GM18861 (cell line): ENCODE measurements around the gene WNT8B.

Experiments
- ATAC-seq: cut with Tn5 transposase; IDR thresholded peaks from one replicate; pipeline ENCODE4 v1.9.1; 2021; ENCODE audit not compliant: unreplicated experiment

Gene WNT8B

DNA sequence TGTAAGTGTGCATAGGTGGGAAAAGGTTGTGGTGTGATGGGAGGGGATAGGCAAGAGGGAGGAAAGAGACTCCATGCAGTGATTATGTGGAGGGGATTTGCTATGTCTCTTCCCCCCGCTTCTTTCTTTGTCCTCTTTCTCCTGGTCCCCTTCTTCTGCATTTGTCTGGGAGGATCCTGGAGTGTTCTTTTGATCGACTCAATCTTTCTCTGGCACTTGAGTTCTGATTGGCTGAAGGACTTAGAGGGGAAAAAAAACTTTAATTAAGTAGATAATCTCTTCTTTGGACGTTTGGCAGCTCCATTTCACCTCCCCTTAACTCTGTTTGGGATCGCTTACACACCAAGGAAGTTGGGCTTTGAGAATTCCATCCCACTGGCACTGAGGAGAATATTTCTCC is at the start of gene WNT8B:
Gene WNT8B (plus strand): TSS at position 301 of the 400 bp plus-strand sequence. CDS start 160 bp downstream, outside the sequence.
- ATAC-seq = no peak

GRCh38 chr10:100413173-100413572 is 49.6 kb upstream of the WNT8B start:
- no peak for ATAC-seq

DNA sequence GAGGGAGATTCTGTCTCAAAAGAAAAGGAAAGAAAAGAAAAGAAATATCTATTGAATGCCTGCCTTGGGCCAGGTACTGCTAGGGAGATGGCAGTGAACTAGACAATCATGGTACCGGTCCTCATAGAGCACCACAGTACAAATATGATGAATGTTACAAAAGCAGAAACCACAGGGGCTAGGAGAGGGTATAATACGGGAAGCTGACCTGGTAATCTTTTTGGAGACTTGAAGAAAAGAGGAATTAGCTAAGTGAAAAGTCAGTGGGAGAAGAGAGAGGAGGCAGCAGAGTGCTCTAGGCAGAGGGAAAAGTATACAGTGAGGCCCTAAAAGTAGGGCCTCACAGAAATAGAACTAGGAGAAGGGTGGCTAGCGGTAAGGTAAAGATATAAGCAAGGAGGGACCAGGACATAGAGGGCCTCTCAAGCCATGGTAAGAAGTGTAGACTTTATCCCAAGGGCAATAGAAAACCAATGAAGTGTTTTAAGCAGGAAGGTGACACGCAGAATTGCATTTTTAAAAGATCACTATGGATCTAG is 42.8 kb upstream of the WNT8B start:
- ATAC-seq = no peak

DNA sequence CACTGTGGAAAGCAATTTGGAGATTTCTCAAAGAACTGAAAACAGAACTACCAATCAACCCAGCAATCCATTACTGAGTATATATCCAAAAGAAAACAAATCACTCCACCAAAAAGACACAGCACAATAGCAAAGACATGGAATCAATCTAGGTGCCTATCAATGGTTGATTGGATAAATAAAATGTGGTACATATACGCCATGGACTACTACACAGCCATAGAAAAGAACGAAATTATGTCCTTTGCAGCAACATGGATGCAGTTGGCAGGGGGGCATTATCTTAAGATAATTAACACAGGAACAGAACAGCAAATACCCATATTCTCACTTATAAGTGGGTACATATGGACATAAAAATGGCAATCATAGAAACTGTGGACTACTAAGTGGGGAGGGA is 35.4 kb upstream of the WNT8B start:
- ATAC-seq = no peak

- no peak for ATAC-seq
Observed at GRCh38 chr10:100433253-100434240, 29.3 kb upstream of the WNT8B start.

GRCh38 chr10:100436255-100436654 is 26.6 kb upstream of the WNT8B start:
- ATAC-seq = no peak

GRCh38 chr10:100438674-100439315 is 24.0 kb upstream of the WNT8B start:
- ATAC-seq = no peak

- no peak for ATAC-seq
Observed at GRCh38 chr10:100442548-100442947, 20.3 kb upstream of the WNT8B start.

- ATAC-seq = no peak
Observed at GRCh38 chr10:100446130-100446761, 16.6 kb upstream of the WNT8B start.

DNA sequence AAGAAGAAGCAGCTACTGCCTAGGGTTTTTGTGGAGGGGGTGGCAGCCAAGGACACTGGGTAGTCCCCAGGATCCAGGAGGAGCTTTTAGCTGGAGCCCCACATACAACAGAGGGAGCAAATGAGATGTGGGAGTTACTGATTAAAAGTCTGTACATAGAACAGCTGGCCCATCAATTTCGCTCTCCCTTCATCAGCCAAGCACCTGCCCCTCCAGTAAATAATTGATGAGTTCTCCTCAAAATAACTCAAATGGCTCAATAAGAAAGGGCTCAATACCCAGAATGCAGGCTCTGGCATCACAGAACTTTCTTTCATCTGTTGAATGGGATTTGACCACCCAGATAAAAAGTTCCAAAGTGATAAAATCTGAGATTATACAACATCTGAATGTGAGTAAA is 15.1 kb upstream of the WNT8B start:
- no peak for ATAC-seq

GRCh38 chr10:100448951-100449350 is 13.9 kb upstream of the WNT8B start:
- ATAC-seq = no peak

- ATAC-seq = no peak
Observed at GRCh38 chr10:100468322-100468721, 5.5 kb downstream of the WNT8B start.

DNA sequence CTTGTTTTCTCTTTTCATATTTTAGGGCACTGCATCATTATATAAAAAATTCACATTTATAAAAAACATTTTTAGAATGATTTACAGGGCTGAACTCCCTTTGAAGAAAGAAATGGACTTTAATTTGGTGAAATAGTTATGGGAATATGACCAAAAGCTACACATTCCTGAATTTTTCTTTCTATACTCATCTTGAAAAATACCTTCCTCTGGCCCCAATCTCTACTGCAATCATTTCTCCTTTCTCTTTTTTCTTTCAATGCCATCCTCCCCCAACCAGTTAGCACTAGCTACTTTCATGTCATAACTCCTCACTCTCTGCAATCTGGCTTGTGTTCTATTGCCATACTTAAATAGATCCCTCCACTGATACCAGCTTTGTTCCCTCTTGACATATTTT is 6.2 kb downstream of the WNT8B start:
- no peak for ATAC-seq

DNA sequence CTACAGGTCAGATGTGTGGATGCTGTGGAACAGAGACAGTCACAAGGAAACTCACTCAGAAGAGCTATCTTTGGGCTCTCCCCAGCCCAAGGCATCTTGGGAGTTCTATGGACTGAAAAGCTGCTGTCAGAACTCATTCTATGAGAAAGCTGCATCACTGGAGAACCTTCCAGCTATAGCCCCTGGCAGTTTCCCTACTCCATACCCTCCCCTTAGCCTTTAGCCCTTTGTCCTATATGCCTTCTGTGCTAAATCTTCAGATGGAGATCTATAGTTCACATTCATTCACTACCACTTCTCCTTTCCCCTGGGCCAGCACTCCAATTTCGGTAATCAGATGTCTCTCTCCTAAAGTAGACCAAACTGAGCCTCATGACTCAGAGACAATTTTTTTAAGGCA is 6.9 kb downstream of the WNT8B start:
- no peak for ATAC-seq

GRCh38 chr10:100470367-100470766 is 7.6 kb downstream of the WNT8B start:
- ATAC-seq = no peak

GRCh38 chr10:100477970-100478369 is 15.2 kb downstream of the WNT8B start:
- ATAC-seq = no peak

DNA sequence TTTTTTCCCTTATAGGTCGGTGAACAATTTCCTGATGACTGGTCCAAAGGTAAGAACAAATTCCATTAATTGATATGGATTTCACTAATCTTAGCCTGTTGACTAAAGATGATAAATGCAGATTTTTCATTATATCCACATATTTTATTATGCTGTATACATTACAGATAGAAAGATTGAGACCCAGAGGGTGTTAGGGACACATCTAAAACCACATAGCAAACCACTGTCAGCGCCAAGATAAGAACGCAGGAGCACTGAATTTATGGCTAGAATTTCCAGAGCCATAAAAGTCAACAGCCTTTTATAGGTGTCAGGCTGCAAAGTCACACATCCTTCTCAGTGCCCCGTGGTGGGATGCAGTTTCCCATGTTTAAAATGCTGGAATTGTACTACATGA is 16.2 kb downstream of the WNT8B start:
- ATAC-seq = no peak

DNA sequence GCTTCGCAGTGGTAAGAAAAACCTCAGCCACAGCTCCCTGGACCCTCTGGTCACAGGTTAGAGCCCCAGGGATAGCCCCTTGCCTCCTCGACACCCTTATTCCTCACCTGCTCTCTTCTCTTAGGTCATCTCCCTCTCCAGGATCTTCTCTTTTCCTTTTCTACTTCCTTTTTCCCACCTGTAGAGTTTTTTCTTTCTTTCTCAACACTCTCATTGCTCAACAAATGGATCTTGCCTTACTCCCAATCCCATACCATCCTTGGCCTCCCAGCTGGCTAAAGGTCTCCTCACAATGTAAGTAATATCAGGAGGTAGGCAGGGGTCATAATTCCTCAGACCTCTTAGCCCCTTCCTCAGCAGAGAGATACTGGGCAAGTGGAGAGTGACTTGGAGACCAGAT is 17.2 kb downstream of the WNT8B start:
- no peak for ATAC-seq

GRCh38 chr10:100481462-100482081 is 18.8 kb downstream of the WNT8B start:
- peak; percentile 98 for ATAC-seq

- no peak for ATAC-seq
Observed at GRCh38 chr10:100482181-100482833, 19.5 kb downstream of the WNT8B start.

- ATAC-seq = no peak
Observed at GRCh38 chr10:100482834-100483185, 20.0 kb downstream of the WNT8B start.
